ENCODE measurements around the gene FNTB.

Gene FNTB

DNA sequence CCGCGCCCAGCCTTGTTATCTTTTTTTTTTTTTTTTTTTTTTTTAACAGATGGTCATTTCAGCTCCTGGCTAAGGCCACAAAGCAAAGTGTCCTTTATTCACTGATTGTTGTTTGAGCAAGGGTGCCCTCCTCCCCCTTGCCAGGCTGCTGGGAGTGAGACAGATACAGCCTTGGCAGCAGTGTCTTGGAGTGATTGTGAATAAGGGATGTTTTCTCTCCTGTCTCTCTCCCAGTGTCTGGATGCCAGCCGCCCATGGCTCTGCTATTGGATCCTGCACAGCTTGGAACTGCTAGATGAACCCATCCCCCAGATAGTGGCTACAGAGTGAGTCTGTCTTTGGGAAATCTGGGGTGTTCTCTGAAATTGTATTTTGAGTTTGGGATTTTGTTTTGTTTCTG lies 28.7 kb downstream of the FNTB start:
- H2BK5ac ChIP-seq (ENCODE audit: low read length) = no peak overlapping the region
- H3K79me2 ChIP-seq (ENCODE audit: control insufficient read depth, insufficient read depth, low read length) = no peaks in the 10 kb centered on the region
- no CpG with 5 or more reads among the region's 3 CpGs for WGBS (ENCODE audit: extremely low coverage, insufficient coverage, low lambda C conversion rate)
- no peak overlapping the region for H3K18ac ChIP-seq (ENCODE audit: low read length)
- H3K4me3 ChIP-seq (ENCODE audit: low read length) = no peak overlapping the region
- H3K23ac ChIP-seq (ENCODE audit: low read length) = no peak overlapping the region
- no peaks in the 10 kb centered on the region for H3K36me3 ChIP-seq (ENCODE audit: control insufficient read depth, insufficient read depth, low read length)
- H4K8ac ChIP-seq (ENCODE audit: low read depth, low read length) = no peak overlapping the region
- H3K4me1 ChIP-seq (ENCODE audit: control insufficient read depth, low read depth, low read length) = no peaks in the 10 kb centered on the region
- no peaks in the 10 kb centered on the region for H3K79me1 ChIP-seq (ENCODE audit: low read length)
- H3K27ac ChIP-seq (ENCODE audit: low read depth, low read length) = no peak overlapping the region
- H3K9ac ChIP-seq (ENCODE audit: low read length) = no peak overlapping the region
- H4K5ac ChIP-seq (ENCODE audit: low read length) = no peak overlapping the region
- no peak for DNase-seq
- no peak overlapping the region for H3K56ac ChIP-seq (ENCODE audit: low read length)
- H2AK5ac ChIP-seq (ENCODE audit: low read length) = no peak overlapping the region
- H2BK120ac ChIP-seq (ENCODE audit: low read depth, low read length) = no peak overlapping the region
- H3K4me2 ChIP-seq (ENCODE audit: low read length) = no peak overlapping the region
- H3K4ac ChIP-seq (ENCODE audit: low read depth, low read length) = no peak overlapping the region
- no peak overlapping the region for H2BK15ac ChIP-seq (replicated peaks; ENCODE audit: low read depth)
- H3K27me3 ChIP-seq (ENCODE audit: insufficient read depth, low read length, poor library complexity) = no peaks in the 10 kb centered on the region

DNA sequence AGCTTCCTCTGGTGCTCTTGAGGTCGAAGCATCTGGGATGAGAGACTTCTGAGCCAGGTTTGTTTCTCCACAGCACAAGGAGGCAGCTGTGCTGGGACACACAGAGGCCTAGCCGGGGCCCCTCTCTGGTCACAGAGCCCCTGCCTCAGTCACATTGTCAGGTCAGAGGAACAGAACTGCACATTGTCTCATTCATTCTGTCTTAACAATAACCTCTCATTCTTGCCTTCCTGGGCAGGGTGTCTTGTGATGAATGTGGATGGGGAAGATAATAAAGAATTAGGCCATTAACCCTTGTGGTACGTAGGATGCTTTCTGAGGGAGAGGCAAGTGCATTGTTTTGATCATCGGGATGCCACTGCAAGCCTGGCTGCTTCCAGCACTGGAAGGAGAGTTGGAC lies 29.8 kb downstream of the FNTB start:
- no peak overlapping the region for H2BK5ac ChIP-seq (ENCODE audit: low read length)
- H3K4ac ChIP-seq (ENCODE audit: low read depth, low read length) = no peak overlapping the region

DNA sequence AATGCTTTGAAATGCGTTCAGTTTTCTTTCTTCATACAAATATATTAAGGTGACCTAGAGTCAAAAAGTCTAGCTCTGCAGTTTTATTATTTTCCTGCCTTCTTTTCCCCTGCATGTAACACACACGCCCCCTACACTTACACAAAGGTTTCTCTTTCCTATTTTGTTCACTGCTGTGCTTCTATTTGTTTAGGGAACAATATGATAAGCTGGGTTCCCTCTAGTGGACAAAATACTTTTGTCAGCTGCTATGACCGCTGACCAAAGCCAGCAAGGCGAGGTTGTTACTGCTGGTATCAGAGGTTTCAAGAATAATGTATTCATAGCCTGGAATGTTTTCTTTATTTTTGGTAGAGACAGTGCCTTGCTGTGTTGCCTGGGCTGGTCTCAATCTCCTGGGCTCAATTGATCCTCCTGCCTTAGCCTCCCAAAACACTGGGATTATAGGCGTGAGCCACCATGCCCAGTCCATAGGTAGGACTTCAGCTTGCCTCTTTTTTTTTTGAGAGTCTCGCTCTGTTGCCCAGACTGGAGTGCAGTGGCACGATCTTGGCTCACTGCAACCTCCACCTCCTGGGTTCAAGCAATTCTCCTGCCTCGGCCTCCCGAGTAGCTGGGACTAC lies 33.4 kb downstream of the FNTB start:
- H3K27ac ChIP-seq (ENCODE audit: low read depth, low read length) = no peak overlapping the region
- H3K36me3 ChIP-seq (ENCODE audit: control insufficient read depth, insufficient read depth, low read length) = no peaks in the 10 kb centered on the region
- peak; percentile 83 for DNase-seq
- H3K4me2 ChIP-seq (ENCODE audit: low read length) = no peak overlapping the region
- H4K5ac ChIP-seq (ENCODE audit: low read length) = no peak overlapping the region
- no peak overlapping the region for H2BK120ac ChIP-seq (ENCODE audit: low read depth, low read length)
- H3K9ac ChIP-seq (ENCODE audit: low read length) = no peak overlapping the region
- H2AK5ac ChIP-seq (ENCODE audit: low read length) = no peak overlapping the region
- no peak overlapping the region for H4K8ac ChIP-seq (ENCODE audit: low read depth, low read length)
- H3K18ac ChIP-seq (ENCODE audit: low read length) = no peak overlapping the region
- H3K79me1 ChIP-seq (ENCODE audit: low read length) = no peaks in the 10 kb centered on the region
- WGBS (ENCODE audit: extremely low coverage, insufficient coverage, low lambda C conversion rate) = no CpG with 5 or more reads among the region's 9 CpGs
- H2BK15ac ChIP-seq (replicated peaks; ENCODE audit: low read depth) = no peak overlapping the region
- no peaks in the 10 kb centered on the region for H3K79me2 ChIP-seq (ENCODE audit: control insufficient read depth, insufficient read depth, low read length)
- H3K23ac ChIP-seq (ENCODE audit: low read length) = no peak overlapping the region
- no peak overlapping the region for H3K4ac ChIP-seq (ENCODE audit: low read depth, low read length)
- H2BK5ac ChIP-seq (ENCODE audit: low read length) = no peak overlapping the region
- H3K4me3 ChIP-seq (ENCODE audit: low read length) = no peak overlapping the region
- no peaks in the 10 kb centered on the region for H3K27me3 ChIP-seq (ENCODE audit: insufficient read depth, low read length, poor library complexity)
- H3K56ac ChIP-seq (ENCODE audit: low read length) = no peak overlapping the region
- no peaks in the 10 kb centered on the region for H3K4me1 ChIP-seq (ENCODE audit: control insufficient read depth, low read depth, low read length)

More for the DNA sequence above, 29.8 kb downstream of the FNTB start:
- Histone ChIP-seq H4K8ac (ENCODE audit: low read depth, low read length) (no peak overlapping the region), H3K79me1 (ENCODE audit: low read length) (no peaks in the 10 kb centered on the region), H3K27me3 (ENCODE audit: insufficient read depth, low read length, poor library complexity) (no peaks in the 10 kb centered on the region), H3K4me1 (ENCODE audit: control insufficient read depth, low read depth, low read length) (no peaks in the 10 kb centered on the region), H4K5ac (ENCODE audit: low read length) (no peak overlapping the region), H3K36me3 (ENCODE audit: control insufficient read depth, insufficient read depth, low read length) (no peaks in the 10 kb centered on the region), H3K9ac (ENCODE audit: low read length) (no peak overlapping the region), H3K79me2 (ENCODE audit: control insufficient read depth, insufficient read depth, low read length) (no peaks in the 10 kb centered on the region), H3K23ac (ENCODE audit: low read length) (no peak overlapping the region), H3K4me3 (ENCODE audit: low read length) (no peak overlapping the region), H2BK15ac (replicated peaks; ENCODE audit: low read depth) (no peak overlapping the region), H3K56ac (ENCODE audit: low read length) (no peak overlapping the region), H2AK5ac (ENCODE audit: low read length) (no peak overlapping the region), H3K4me2 (ENCODE audit: low read length) (no peak overlapping the region), H3K27ac (ENCODE audit: low read depth, low read length) (no peak overlapping the region), H3K18ac (ENCODE audit: low read length) (no peak overlapping the region), H2BK120ac (ENCODE audit: low read depth, low read length) (no peak overlapping the region)
- DNase-seq = no peak
- no CpG with 5 or more reads among the region's 4 CpGs for WGBS (ENCODE audit: extremely low coverage, insufficient coverage, low lambda C conversion rate)

DNA sequence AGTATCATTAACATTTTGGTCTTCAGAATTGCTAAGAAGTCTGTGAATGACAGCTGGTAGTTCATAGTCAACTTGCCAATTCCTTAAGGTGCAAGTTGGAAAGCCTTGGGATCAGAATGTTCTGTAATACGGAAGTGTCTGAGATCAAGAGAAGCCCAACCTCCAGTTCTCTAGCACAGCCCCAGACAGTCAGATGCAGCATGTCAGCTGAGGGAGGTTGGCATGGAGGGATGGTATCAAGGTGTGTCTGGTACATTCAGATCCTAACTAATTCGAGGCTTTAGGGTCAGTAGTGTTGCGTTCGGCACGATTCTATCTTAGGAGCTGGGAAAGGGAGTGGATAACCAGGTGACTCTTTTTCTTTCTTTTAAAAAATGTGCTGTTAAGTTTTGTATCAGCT lies 38.3 kb downstream of the FNTB start:
- no peak overlapping the region for H2BK5ac ChIP-seq (ENCODE audit: low read length)
- no peak overlapping the region for H3K18ac ChIP-seq (ENCODE audit: low read length)
- H2BK120ac ChIP-seq (ENCODE audit: low read depth, low read length) = no peak overlapping the region
- no peak overlapping the region for H2BK15ac ChIP-seq (replicated peaks; ENCODE audit: low read depth)
- no peak overlapping the region for H3K23ac ChIP-seq (ENCODE audit: low read length)
- H3K4me2 ChIP-seq (ENCODE audit: low read length) = no peak overlapping the region
- H3K27me3 ChIP-seq (ENCODE audit: insufficient read depth, low read length, poor library complexity) = no peaks in the 10 kb centered on the region
- no peak overlapping the region for H3K4me3 ChIP-seq (ENCODE audit: low read length)
- no peak overlapping the region for H4K5ac ChIP-seq (ENCODE audit: low read length)
- H3K79me1 ChIP-seq (ENCODE audit: low read length) = no peaks in the 10 kb centered on the region
- no peak overlapping the region for H4K8ac ChIP-seq (ENCODE audit: low read depth, low read length)
- H3K4ac ChIP-seq (ENCODE audit: low read depth, low read length) = no peak overlapping the region
- no peaks in the 10 kb centered on the region for H3K4me1 ChIP-seq (ENCODE audit: control insufficient read depth, low read depth, low read length)
- H3K79me2 ChIP-seq (ENCODE audit: control insufficient read depth, insufficient read depth, low read length) = no peaks in the 10 kb centered on the region
- DNase-seq = no peak
- no peak overlapping the region for H3K27ac ChIP-seq (ENCODE audit: low read depth, low read length)
- no peak overlapping the region for H3K56ac ChIP-seq (ENCODE audit: low read length)
- H3K36me3 ChIP-seq (ENCODE audit: control insufficient read depth, insufficient read depth, low read length) = no peaks in the 10 kb centered on the region
- H3K9ac ChIP-seq (ENCODE audit: low read length) = no peak overlapping the region
- no peak overlapping the region for H2AK5ac ChIP-seq (ENCODE audit: low read length)
- no CpG with 5 or more reads among the region's 5 CpGs for WGBS (ENCODE audit: extremely low coverage, insufficient coverage, low lambda C conversion rate)

DNA sequence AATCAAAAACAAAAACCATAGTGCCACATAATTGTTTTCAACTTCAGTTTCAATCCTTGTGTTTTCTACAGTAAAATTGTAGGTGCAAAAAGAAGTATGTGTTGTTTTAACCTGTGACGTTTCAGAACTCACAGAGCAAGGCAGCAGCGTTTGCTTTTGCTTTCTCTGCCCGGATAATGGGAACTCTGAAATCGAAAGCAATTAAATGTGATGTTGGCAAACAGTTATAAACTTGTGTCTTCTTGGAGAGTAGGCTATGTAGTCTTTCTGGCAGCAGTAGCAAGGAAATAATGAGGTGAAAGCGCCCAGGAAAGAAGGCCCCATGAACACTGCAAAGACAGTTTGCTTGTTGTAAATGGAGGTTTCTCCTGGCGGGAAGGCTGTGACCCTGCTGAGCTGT lies 39.1 kb downstream of the FNTB start:
- Histone ChIP-seq H3K27me3 (ENCODE audit: insufficient read depth, low read length, poor library complexity) (no peaks in the 10 kb centered on the region), H3K79me1 (ENCODE audit: low read length) (no peaks in the 10 kb centered on the region), H3K4ac (ENCODE audit: low read depth, low read length) (no peak overlapping the region), H3K18ac (ENCODE audit: low read length) (no peak overlapping the region), H4K5ac (ENCODE audit: low read length) (no peak overlapping the region), H2BK5ac (ENCODE audit: low read length) (no peak overlapping the region), H3K36me3 (ENCODE audit: control insufficient read depth, insufficient read depth, low read length) (no peaks in the 10 kb centered on the region), H3K56ac (ENCODE audit: low read length) (no peak overlapping the region), H3K4me3 (ENCODE audit: low read length) (no peak overlapping the region), H3K4me2 (ENCODE audit: low read length) (no peak overlapping the region), H4K8ac (ENCODE audit: low read depth, low read length) (no peak overlapping the region), H3K27ac (ENCODE audit: low read depth, low read length) (no peak overlapping the region), H2BK120ac (ENCODE audit: low read depth, low read length) (no peak overlapping the region), H3K23ac (ENCODE audit: low read length) (no peak overlapping the region), H2AK5ac (ENCODE audit: low read length) (no peak overlapping the region), H3K79me2 (ENCODE audit: control insufficient read depth, insufficient read depth, low read length) (no peaks in the 10 kb centered on the region), H3K9ac (ENCODE audit: low read length) (no peak overlapping the region), H3K4me1 (ENCODE audit: control insufficient read depth, low read depth, low read length) (no peaks in the 10 kb centered on the region), H2BK15ac (replicated peaks; ENCODE audit: low read depth) (no peak overlapping the region)
- no peak for DNase-seq
- no CpG with 5 or more reads among the region's 6 CpGs for WGBS (ENCODE audit: extremely low coverage, insufficient coverage, low lambda C conversion rate)

DNA sequence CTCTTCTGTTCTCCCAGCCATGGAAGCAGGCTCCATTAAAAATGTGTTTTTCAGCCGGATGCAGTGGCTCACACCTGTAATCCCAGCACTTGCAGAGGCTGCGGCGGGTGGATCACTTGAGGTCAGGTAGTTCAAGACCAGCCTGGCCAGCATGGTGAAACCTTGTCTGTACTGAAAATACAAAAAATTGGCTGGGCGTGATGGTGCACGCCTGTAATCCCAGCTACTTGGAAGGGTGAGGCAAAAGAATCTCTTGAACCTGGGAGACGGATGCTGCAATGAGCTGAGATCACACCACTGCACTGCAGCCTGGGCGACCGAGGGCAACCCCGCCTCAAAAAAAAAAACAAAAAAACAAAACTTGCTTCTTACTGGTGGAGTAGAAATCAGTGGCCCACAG lies 39.8 kb downstream of the FNTB start:
- Histone ChIP-seq H2AK5ac (ENCODE audit: low read length) (no peak overlapping the region), H3K79me1 (ENCODE audit: low read length) (no peaks in the 10 kb centered on the region), H3K23ac (ENCODE audit: low read length) (no peak overlapping the region), H3K4me3 (ENCODE audit: low read length) (no peak overlapping the region), H3K56ac (ENCODE audit: low read length) (no peak overlapping the region), H4K5ac (ENCODE audit: low read length) (no peak overlapping the region), H3K4me1 (ENCODE audit: control insufficient read depth, low read depth, low read length) (no peaks in the 10 kb centered on the region), H3K4me2 (ENCODE audit: low read length) (no peak overlapping the region), H3K9ac (ENCODE audit: low read length) (no peak overlapping the region), H3K79me2 (ENCODE audit: control insufficient read depth, insufficient read depth, low read length) (no peaks in the 10 kb centered on the region), H2BK15ac (replicated peaks; ENCODE audit: low read depth) (no peak overlapping the region), H3K27ac (ENCODE audit: low read depth, low read length) (no peak overlapping the region), H3K4ac (ENCODE audit: low read depth, low read length) (no peak overlapping the region), H2BK5ac (ENCODE audit: low read length) (no peak overlapping the region), H3K36me3 (ENCODE audit: control insufficient read depth, insufficient read depth, low read length) (no peaks in the 10 kb centered on the region), H2BK120ac (ENCODE audit: low read depth, low read length) (no peak overlapping the region), H3K27me3 (ENCODE audit: insufficient read depth, low read length, poor library complexity) (no peaks in the 10 kb centered on the region), H4K8ac (ENCODE audit: low read depth, low read length) (no peak overlapping the region), H3K18ac (ENCODE audit: low read length) (no peak overlapping the region)
- DNase-seq = no peak
- WGBS (ENCODE audit: extremely low coverage, insufficient coverage, low lambda C conversion rate) = no CpG with 5 or more reads among the region's 9 CpGs

Data from mesendoderm (in vitro differentiated cells).